Measurements from ENCODE around the gene ZBTB48. TPM values are rescaled to one million over a fixed set of nuclear protein-coding genes. Genes with fewer than 3 reads are reported as not detected.

Gene ZBTB48
- total RNA-seq, 1 experiment from 2014 or later, result 13.4 TPM

GRCh38 chr1:6621429-6622391, 41.9 kb downstream of the ZBTB48 start:
- no peak overlapping the region for H3K4me3 ChIP-seq
- no peak overlapping the region for H3K27ac ChIP-seq
- DNase-seq (ENCODE audit: low read depth in 1 of 2, low spot score in 2 of 2), result no peak
- H3K36me3 ChIP-seq, result peaks cover 87% of the 10 kb centered on the region
- H3K4me1 ChIP-seq (replicated peaks), result peaks cover 12% of the 10 kb centered on the region
- H3K27me3 ChIP-seq (replicated peaks), result no peaks in the 10 kb centered on the region
- no peaks in the 10 kb centered on the region for H3K9me3 ChIP-seq (replicated peaks)

- Histone ChIP-seq H3K9me3 (replicated peaks) (no peaks in the 10 kb centered on the region), H3K4me3 (no peak overlapping the region), H3K36me3 (peaks cover 89% of the 10 kb centered on the region), H3K4me1 (replicated peaks) (peaks cover 12% of the 10 kb centered on the region), H3K27ac (no peak overlapping the region), H3K27me3 (replicated peaks) (no peaks in the 10 kb centered on the region)
- no peak for DNase-seq (ENCODE audit: low read depth in 1 of 2, low spot score in 2 of 2)
Measured at GRCh38 chr1:6622396-6623152, 42.8 kb downstream of the ZBTB48 start.

GRCh38 chr1:6623269-6623965, 43.6 kb downstream of the ZBTB48 start:
- no peak overlapping the region for H3K27ac ChIP-seq
- H3K4me3 ChIP-seq, result no peak overlapping the region
- H3K36me3 ChIP-seq, result peaks cover 89% of the 10 kb centered on the region
- DNase-seq (ENCODE audit: low read depth in 1 of 2, low spot score in 2 of 2), result no peak
- peaks cover 12% of the 10 kb centered on the region for H3K4me1 ChIP-seq (replicated peaks)
- no peaks in the 10 kb centered on the region for H3K9me3 ChIP-seq (replicated peaks)
- no peaks in the 10 kb centered on the region for H3K27me3 ChIP-seq (replicated peaks)

DNA sequence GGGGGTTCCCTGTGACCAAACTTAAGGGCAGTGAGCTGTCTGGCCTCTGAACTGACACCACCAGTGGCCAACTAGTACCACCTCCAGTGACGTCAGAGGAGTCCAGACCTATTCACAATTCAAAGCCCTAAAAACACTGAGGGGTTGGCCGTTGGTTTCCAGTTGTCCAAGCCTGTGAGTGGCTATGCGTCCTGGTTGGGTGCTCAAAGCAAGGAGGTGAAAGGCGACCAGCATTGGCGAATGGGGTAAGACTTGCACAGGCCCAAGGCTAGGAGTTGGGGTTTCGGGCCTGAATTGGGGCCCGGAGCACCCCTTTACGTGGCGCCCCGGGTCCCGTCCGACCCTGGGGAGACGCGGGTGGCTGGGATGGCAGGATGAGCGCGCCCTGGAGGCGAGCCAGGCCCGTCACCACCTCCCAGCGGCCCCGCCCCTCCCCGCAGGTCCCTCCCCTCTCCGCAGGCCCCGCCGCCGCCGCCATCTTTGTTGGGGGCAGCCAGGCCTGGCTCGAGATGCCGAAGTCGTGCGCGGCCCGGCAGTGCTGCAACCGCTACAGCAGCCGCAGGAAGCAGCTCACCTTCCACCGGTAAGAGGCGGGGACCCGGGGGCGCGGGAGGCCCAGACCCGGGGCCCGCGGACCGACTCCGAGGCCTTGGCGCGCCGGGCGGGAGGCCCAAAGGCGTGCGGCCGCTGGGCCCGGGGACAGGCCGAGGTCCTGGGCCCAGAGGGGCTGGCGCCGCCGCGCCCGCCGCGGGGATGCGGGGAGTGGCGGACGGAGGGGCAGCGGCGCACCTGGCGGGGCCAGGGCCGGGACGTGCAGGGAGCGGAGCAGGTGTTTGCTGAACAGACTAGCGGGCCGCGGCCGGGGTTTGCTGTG, 45.2 kb downstream of the ZBTB48 start, which contains the start of gene THAP3:
TSS of gene THAP3 (plus strand) at position 159 of the 874 bp plus-strand sequence. CDS start at position 510, 351 bp downstream.
- Histone ChIP-seq H3K4me3 (peak within 1 kb of the TSS; percentile 96), H3K27ac (peak within 1 kb of the TSS; percentile 66), H3K27me3 (replicated peaks) (no peaks in the 10 kb centered on the region), H3K9me3 (replicated peaks) (no peaks in the 10 kb centered on the region), H3K4me1 (replicated peaks) (peaks cover 12% of the 10 kb centered on the region), H3K36me3 (peaks cover 91% of the 10 kb centered on the region)
- peak; percentile 90 to 91 for DNase-seq (ENCODE audit: low read depth in 1 of 2, low spot score in 2 of 2)

DNA sequence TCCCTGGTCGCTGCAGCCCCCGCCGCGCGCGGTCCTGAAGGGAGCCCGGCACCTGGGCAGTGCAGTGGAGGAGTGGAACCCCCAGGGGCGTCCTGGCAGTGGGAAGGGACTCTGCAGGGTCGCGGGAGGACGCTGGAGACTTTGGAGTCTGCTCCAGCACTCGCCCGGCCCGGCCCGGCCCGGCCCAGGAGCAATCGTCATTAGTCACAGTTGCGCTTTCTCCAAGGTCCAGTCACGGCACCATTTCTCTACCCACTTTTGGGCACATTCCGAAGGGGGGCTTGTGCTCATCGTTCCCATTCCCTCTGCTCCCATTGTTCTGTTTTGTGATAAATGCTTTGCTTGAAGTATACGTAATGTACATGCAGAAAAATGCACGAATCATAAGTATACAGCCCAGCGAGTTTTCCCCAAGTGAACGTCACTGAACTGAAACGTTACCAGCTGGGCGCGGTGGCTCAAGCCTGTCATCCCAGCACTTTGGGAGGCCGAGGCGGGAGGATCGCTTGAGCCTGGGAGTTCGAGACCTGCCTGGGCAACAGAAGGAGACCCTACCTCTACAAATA, 45.9 kb downstream of the ZBTB48 start:
- H3K9me3 ChIP-seq (replicated peaks), result no peaks in the 10 kb centered on the region
- peaks cover 12% of the 10 kb centered on the region for H3K4me1 ChIP-seq (replicated peaks)
- DNase-seq (ENCODE audit: low read depth in 1 of 2, low spot score in 2 of 2), result peak in 1 of 2 experiments; percentile 61
- peaks cover 90% of the 10 kb centered on the region for H3K36me3 ChIP-seq
- H3K4me3 ChIP-seq, result peak overlapping the region; percentile 96
- H3K27me3 ChIP-seq (replicated peaks), result no peaks in the 10 kb centered on the region
- H3K27ac ChIP-seq, result peak overlapping the region; percentile 66

- DNase-seq (ENCODE audit: low read depth in 1 of 2, low spot score in 2 of 2), result no peak
- no peaks in the 10 kb centered on the region for H3K27me3 ChIP-seq (replicated peaks)
- no peak overlapping the region for H3K27ac ChIP-seq
- H3K36me3 ChIP-seq, result peaks cover 86% of the 10 kb centered on the region
- H3K9me3 ChIP-seq (replicated peaks), result no peaks in the 10 kb centered on the region
- peaks cover 12% of the 10 kb centered on the region for H3K4me1 ChIP-seq (replicated peaks)
- H3K4me3 ChIP-seq, result no peak overlapping the region
Measured at GRCh38 chr1:6627031-6627430, 47.2 kb downstream of the ZBTB48 start.

GRCh38 chr1:6627841-6628545, 48.2 kb downstream of the ZBTB48 start:
- Histone ChIP-seq H3K4me3 (no peak overlapping the region), H3K36me3 (peaks cover 86% of the 10 kb centered on the region), H3K27ac (no peak overlapping the region), H3K4me1 (replicated peaks) (peaks cover 12% of the 10 kb centered on the region), H3K27me3 (replicated peaks) (no peaks in the 10 kb centered on the region), H3K9me3 (replicated peaks) (no peaks in the 10 kb centered on the region)
- DNase-seq (ENCODE audit: low read depth in 1 of 2, low spot score in 2 of 2), result no peak

- Histone ChIP-seq H3K27ac (no peak overlapping the region), H3K27me3 (replicated peaks) (no peaks in the 10 kb centered on the region), H3K9me3 (replicated peaks) (no peaks in the 10 kb centered on the region), H3K4me1 (replicated peaks) (peaks cover 12% of the 10 kb centered on the region), H3K36me3 (peaks cover 86% of the 10 kb centered on the region), H3K4me3 (no peak overlapping the region)
- DNase-seq (ENCODE audit: low read depth in 1 of 2, low spot score in 2 of 2), result no peak
Measured at GRCh38 chr1:6628971-6629479, 49.2 kb downstream of the ZBTB48 start.

DNA sequence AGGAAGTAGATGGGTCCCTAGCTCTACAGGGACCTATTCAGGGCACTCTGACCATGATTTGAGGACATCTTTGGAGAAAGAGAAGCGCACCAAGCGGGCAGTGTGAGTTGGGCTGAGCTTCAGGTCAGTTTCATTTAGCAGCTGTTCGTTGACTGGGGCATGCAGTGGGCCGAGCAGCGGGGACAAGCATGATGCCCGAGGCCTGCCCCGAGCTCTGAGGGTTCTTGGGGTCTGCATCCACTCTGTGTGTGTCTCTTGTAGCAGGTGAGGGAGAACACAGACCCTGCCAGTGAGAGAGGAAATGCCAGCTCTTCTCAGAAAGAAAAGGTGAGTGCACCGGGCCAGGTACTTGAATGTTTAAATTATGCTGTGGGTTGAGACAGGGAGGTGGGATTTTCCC, 50.2 kb downstream of the ZBTB48 start:
- Histone ChIP-seq H3K4me1 (replicated peaks) (peaks cover 6% of the 10 kb centered on the region; the same call in 1 of the 2 replicates), H3K9me3 (replicated peaks) (no peaks in the 10 kb centered on the region), H3K36me3 (peaks cover 88% of the 10 kb centered on the region), H3K27me3 (replicated peaks) (no peaks in the 10 kb centered on the region), H3K27ac (no peak overlapping the region), H3K4me3 (no peak overlapping the region)
- DNase-seq (ENCODE audit: low read depth in 1 of 2, low spot score in 2 of 2), result no peak

DNA sequence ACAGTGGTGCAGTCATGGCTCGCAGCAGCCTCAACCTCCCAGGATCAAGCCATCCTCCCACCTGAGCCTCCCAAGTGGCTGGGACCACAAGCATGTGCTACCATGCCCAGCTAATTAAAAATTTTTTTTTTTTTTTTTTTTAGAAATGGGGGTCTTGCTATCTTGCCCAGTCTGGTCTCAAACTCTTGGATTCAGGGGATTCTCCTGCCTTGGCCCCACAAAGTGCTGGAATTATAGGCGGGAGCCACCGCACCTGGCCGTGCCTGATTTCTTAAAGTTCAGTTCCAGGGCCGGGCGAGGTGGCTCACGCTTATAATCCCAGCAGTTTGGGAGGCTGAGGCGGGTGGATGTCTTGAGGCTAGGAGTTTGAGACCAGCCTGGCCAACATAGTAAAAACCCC, 51.3 kb downstream of the ZBTB48 start:
- no peak for DNase-seq (ENCODE audit: low read depth in 1 of 2, low spot score in 2 of 2)
- Histone ChIP-seq H3K27ac (no peak overlapping the region), H3K27me3 (replicated peaks) (no peaks in the 10 kb centered on the region), H3K4me3 (no peak overlapping the region), H3K9me3 (replicated peaks) (no peaks in the 10 kb centered on the region), H3K4me1 (replicated peaks) (peaks cover 4% of the 10 kb centered on the region; the same call in 1 of the 2 replicates), H3K36me3 (peaks cover 92% of the 10 kb centered on the region)

- Histone ChIP-seq H3K4me1 (replicated peaks) (no peaks in the 10 kb centered on the region), H3K9me3 (replicated peaks) (no peaks in the 10 kb centered on the region), H3K4me3 (no peak overlapping the region), H3K36me3 (peaks cover 93% of the 10 kb centered on the region), H3K27ac (no peak overlapping the region), H3K27me3 (replicated peaks) (no peaks in the 10 kb centered on the region)
- no peak for DNase-seq (ENCODE audit: low read depth in 1 of 2, low spot score in 2 of 2)
Measured at GRCh38 chr1:6632588-6633514, 53.1 kb downstream of the ZBTB48 start.
